Measurements from ENCODE around the gene ELAVL1. TPM values are rescaled to one million over a fixed set of nuclear protein-coding genes. Genes with fewer than 3 reads are reported as not detected.

ELAVL1 gene
- total RNA-seq, 2 donors from 2014 or later, result 81.6 to 155 TPM

- ATAC-seq (replicated peaks), result no peak
- H3K9me3 Mint-ChIP-seq, result no peaks in the 10 kb centered on the region
- no peaks in the 10 kb centered on the region for H3K27me3 Mint-ChIP-seq
- no peak overlapping the region for H3K27ac Mint-ChIP-seq
- peaks cover 85% of the 10 kb centered on the region for H3K36me3 Mint-ChIP-seq (ENCODE audit: low read depth)
- peaks cover 10% of the 10 kb centered on the region for H3K4me1 Mint-ChIP-seq
- H3K4me3 Mint-ChIP-seq, result no peak overlapping the region
Measured at GRCh38 chr19:7985481-7985911, 19.9 kb downstream of the ELAVL1 start.

- H3K4me1 Mint-ChIP-seq, result peaks cover 10% of the 10 kb centered on the region
- H3K36me3 Mint-ChIP-seq (ENCODE audit: low read depth), result peaks cover 83% of the 10 kb centered on the region
- ATAC-seq (replicated peaks), result no peak
- no peaks in the 10 kb centered on the region for H3K9me3 Mint-ChIP-seq
- H3K27ac Mint-ChIP-seq, result no peak overlapping the region
- no peak overlapping the region for H3K4me3 Mint-ChIP-seq
- no peaks in the 10 kb centered on the region for H3K27me3 Mint-ChIP-seq
Measured at GRCh38 chr19:7983995-7984837, 21.2 kb downstream of the ELAVL1 start.

GRCh38 chr19:7983286-7983950 lies 22.0 kb downstream of the ELAVL1 start:
- Mint-ChIP-seq H3K4me1 (peaks cover 10% of the 10 kb centered on the region), H3K9me3 (no peaks in the 10 kb centered on the region), H3K27ac (no peak overlapping the region), H3K36me3 (ENCODE audit: low read depth) (peaks cover 82% of the 10 kb centered on the region), H3K27me3 (no peaks in the 10 kb centered on the region), H3K4me3 (no peak overlapping the region)
- ATAC-seq (replicated peaks), result no peak

- no peaks in the 10 kb centered on the region for H3K27me3 Mint-ChIP-seq
- no peak overlapping the region for H3K27ac Mint-ChIP-seq
- no peaks in the 10 kb centered on the region for H3K9me3 Mint-ChIP-seq
- peaks cover 4% of the 10 kb centered on the region for H3K4me1 Mint-ChIP-seq
- no peak for ATAC-seq (replicated peaks)
- no peak overlapping the region for H3K4me3 Mint-ChIP-seq
- H3K36me3 Mint-ChIP-seq (ENCODE audit: low read depth), result peaks cover 74% of the 10 kb centered on the region
Measured at GRCh38 chr19:7982651-7983099, 22.8 kb downstream of the ELAVL1 start.

GRCh38 chr19:7982103-7982502 lies 23.3 kb downstream of the ELAVL1 start:
- H3K27me3 Mint-ChIP-seq, result no peaks in the 10 kb centered on the region
- H3K4me3 Mint-ChIP-seq, result no peak overlapping the region
- H3K4me1 Mint-ChIP-seq, result no peaks in the 10 kb centered on the region
- peaks cover 69% of the 10 kb centered on the region for H3K36me3 Mint-ChIP-seq (ENCODE audit: low read depth)
- no peaks in the 10 kb centered on the region for H3K9me3 Mint-ChIP-seq
- no peak for ATAC-seq (replicated peaks)
- H3K27ac Mint-ChIP-seq, result no peak overlapping the region

- peaks cover 67% of the 10 kb centered on the region for H3K36me3 Mint-ChIP-seq (ENCODE audit: low read depth)
- H3K9me3 Mint-ChIP-seq, result no peaks in the 10 kb centered on the region
- H3K4me3 Mint-ChIP-seq, result no peak overlapping the region
- no peaks in the 10 kb centered on the region for H3K27me3 Mint-ChIP-seq
- no peaks in the 10 kb centered on the region for H3K4me1 Mint-ChIP-seq
- no peak for ATAC-seq (replicated peaks)
- H3K27ac Mint-ChIP-seq, result no peak overlapping the region
Measured at GRCh38 chr19:7981661-7982060, 23.8 kb downstream of the ELAVL1 start.

- no peak overlapping the region for H3K4me3 Mint-ChIP-seq
- ATAC-seq (replicated peaks), result no peak
- no peaks in the 10 kb centered on the region for H3K27me3 Mint-ChIP-seq
- no peak overlapping the region for H3K27ac Mint-ChIP-seq
- no peaks in the 10 kb centered on the region for H3K4me1 Mint-ChIP-seq
- H3K36me3 Mint-ChIP-seq (ENCODE audit: low read depth), result peaks cover 62% of the 10 kb centered on the region
- no peaks in the 10 kb centered on the region for H3K9me3 Mint-ChIP-seq
Measured at GRCh38 chr19:7981199-7981598, 24.2 kb downstream of the ELAVL1 start.

- no peaks in the 10 kb centered on the region for H3K9me3 Mint-ChIP-seq
- peaks cover 59% of the 10 kb centered on the region for H3K36me3 Mint-ChIP-seq (ENCODE audit: low read depth)
- no peak for ATAC-seq (replicated peaks)
- H3K4me1 Mint-ChIP-seq, result no peaks in the 10 kb centered on the region
- no peaks in the 10 kb centered on the region for H3K27me3 Mint-ChIP-seq
- H3K27ac Mint-ChIP-seq, result no peak overlapping the region
- no peak overlapping the region for H3K4me3 Mint-ChIP-seq
Measured at GRCh38 chr19:7980635-7981121, 24.8 kb downstream of the ELAVL1 start.

GRCh38 chr19:7980168-7980567 lies 25.3 kb downstream of the ELAVL1 start:
- peaks cover 64% of the 10 kb centered on the region for H3K36me3 Mint-ChIP-seq (ENCODE audit: low read depth)

GRCh38 chr19:7979559-7979958 lies 25.9 kb downstream of the ELAVL1 start:
- Mint-ChIP-seq H3K27me3 (no peaks in the 10 kb centered on the region), H3K36me3 (ENCODE audit: low read depth) (peaks cover 66% of the 10 kb centered on the region), H3K9me3 (no peaks in the 10 kb centered on the region), H3K4me3 (no peak overlapping the region), H3K27ac (no peak overlapping the region), H3K4me1 (no peaks in the 10 kb centered on the region)
- ATAC-seq (replicated peaks), result no peak

More at GRCh38 chr19:7980168-7980567, 25.3 kb downstream of the ELAVL1 start:
- no peak overlapping the region for H3K27ac Mint-ChIP-seq
- no peak for ATAC-seq (replicated peaks)
- no peaks in the 10 kb centered on the region for H3K9me3 Mint-ChIP-seq
- no peaks in the 10 kb centered on the region for H3K27me3 Mint-ChIP-seq
- no peaks in the 10 kb centered on the region for H3K4me1 Mint-ChIP-seq
- H3K4me3 Mint-ChIP-seq, result no peak overlapping the region

- no peaks in the 10 kb centered on the region for H3K27me3 Mint-ChIP-seq
- H3K4me3 Mint-ChIP-seq, result no peak overlapping the region
- ATAC-seq (replicated peaks), result no peak
- H3K36me3 Mint-ChIP-seq (ENCODE audit: low read depth), result peaks cover 66% of the 10 kb centered on the region
- H3K4me1 Mint-ChIP-seq, result no peaks in the 10 kb centered on the region
- no peak overlapping the region for H3K27ac Mint-ChIP-seq
- H3K9me3 Mint-ChIP-seq, result no peaks in the 10 kb centered on the region
Measured at GRCh38 chr19:7979011-7979410, 26.4 kb downstream of the ELAVL1 start.

GRCh38 chr19:7978179-7978825 lies 27.1 kb downstream of the ELAVL1 start:
- no peak for ATAC-seq (replicated peaks)
- H3K4me3 Mint-ChIP-seq, result no peak overlapping the region
- H3K9me3 Mint-ChIP-seq, result no peaks in the 10 kb centered on the region
- H3K27ac Mint-ChIP-seq, result no peak overlapping the region
- H3K4me1 Mint-ChIP-seq, result no peaks in the 10 kb centered on the region
- peaks cover 66% of the 10 kb centered on the region for H3K36me3 Mint-ChIP-seq (ENCODE audit: low read depth)
- H3K27me3 Mint-ChIP-seq, result no peaks in the 10 kb centered on the region

- H3K4me1 Mint-ChIP-seq, result no peaks in the 10 kb centered on the region
- H3K9me3 Mint-ChIP-seq, result no peaks in the 10 kb centered on the region
- peaks cover 61% of the 10 kb centered on the region for H3K36me3 Mint-ChIP-seq (ENCODE audit: low read depth)
- no peaks in the 10 kb centered on the region for H3K27me3 Mint-ChIP-seq
- no peak for ATAC-seq (replicated peaks)
- no peak overlapping the region for H3K4me3 Mint-ChIP-seq
- H3K27ac Mint-ChIP-seq, result no peak overlapping the region
Measured at GRCh38 chr19:7977723-7978040, 27.8 kb downstream of the ELAVL1 start.

- Mint-ChIP-seq H3K27ac (no peak overlapping the region), H3K4me1 (no peaks in the 10 kb centered on the region), H3K9me3 (no peaks in the 10 kb centered on the region), H3K36me3 (ENCODE audit: low read depth) (peaks cover 56% of the 10 kb centered on the region), H3K4me3 (no peak overlapping the region), H3K27me3 (no peaks in the 10 kb centered on the region)
- ATAC-seq (replicated peaks), result no peak
Measured at GRCh38 chr19:7977021-7977722, 28.3 kb downstream of the ELAVL1 start.
